H1 (cell line): ENCODE results near the gene NSA2. TPM values are rescaled to one million over a fixed set of nuclear protein-coding genes. Genes with fewer than 3 reads are reported as not detected.

ENCODE experiments used
- CTCF ChIA-PET: fragments of 300-600 bp; sonication (Branson Sonifier 250); formaldehyde crosslinking; loops from one replicate; lab custom pipeline; 2021; ENCODE audit not compliant: partially characterized antibody; lab: Charles Lee
- POLR2A ChIA-PET: fragments of 300-600 bp; sonication (Branson Sonifier 250); formaldehyde crosslinking; loops from one replicate; lab custom pipeline; 2021; ENCODE audit warnings: inconsistent platforms; ENCODE audit not compliant: partially characterized antibody; lab: Charles Lee
- DNase-seq, 2 experiments: peaks; one replicate each; pipeline versions ENCODE4 v3.0.0 to v3.0.0-alpha.2; 2010 to 2022; ENCODE audit warnings: low spot score in 2 of 2, low read depth in 1 of 2, mixed read lengths in 1 of 2
- FAIRE-seq: peaks from 2 replicates; lab custom pipeline; 2011; peaks lifted over from hg19 to GRCh38; lab: Jason Lieb, UNC
- H2AFZ ChIP-seq: 2 replicates; pipeline ENCODE4 v1.8.1; 2012; ENCODE audit warnings: low read length, inconsistent platforms
- H2AK5ac ChIP-seq: 2 replicates; pipeline ENCODE4 v1.6.1; 2013; ENCODE audit warnings: low read depth, low read length
- H2BK120ac ChIP-seq: replicated peaks from 2 replicates; pipeline ENCODE3; 2013; ENCODE audit warnings: low read depth, low read length, inconsistent platforms
- H2BK12ac ChIP-seq: 2 replicates; pipeline ENCODE4 v1.6.1; 2013; ENCODE audit warnings: low read depth, low read length
- H2BK15ac ChIP-seq: 2 replicates; pipeline ENCODE4 v1.6.1; 2013; ENCODE audit warnings: low read length
- H2BK20ac ChIP-seq: 2 replicates; pipeline ENCODE4 v1.6.1; 2013; ENCODE audit warnings: low read length
- H2BK5ac ChIP-seq: 2 replicates; pipeline ENCODE4 v1.6.1; 2013; ENCODE audit warnings: low read depth, low read length
- H3K14ac ChIP-seq: 2 replicates; pipeline ENCODE4 v1.6.1; 2013; ENCODE audit warnings: inconsistent platforms; ENCODE audit not compliant: insufficient read length
- H3K18ac ChIP-seq: 2 replicates; pipeline ENCODE4 v1.6.1; 2013; ENCODE audit warnings: low read length; ENCODE audit errors: extremely low read depth
- H3K23ac ChIP-seq: 2 replicates; pipeline ENCODE4 v1.6.1; 2013; ENCODE audit warnings: inconsistent platforms; ENCODE audit not compliant: insufficient read length
- H3K23me2 ChIP-seq: 2 replicates; pipeline ENCODE4 v1.6.1; 2013; ENCODE audit warnings: low read depth, low read length
- H3K27ac ChIP-seq: 2 replicates; pipeline ENCODE4 v1.6.1; 2011; ENCODE audit warnings: low read depth, low read length, inconsistent platforms
- H3K27me3 ChIP-seq, 4 experiments: replicated peaks in 1 of 4; 1 replicate in 1 of 4; 2 replicates in 3 of 4; pipeline versions ENCODE4 v1.6.1 to v1.8.1; 2011 to 2013; ENCODE audit warnings: low read length in 3 of 4, mild to moderate bottlenecking in 3 of 4, inconsistent platforms in 2 of 4, mixed read lengths in 2 of 4, moderate library complexity in 1 of 4; ENCODE audit not compliant: control insufficient read depth in 3 of 4, insufficient read depth in 3 of 4; ENCODE audit errors: extremely low read depth in 1 of 4
- H3K36me3 ChIP-seq, 4 experiments: 2 replicates each; pipeline versions ENCODE4 v1.6.1 to v1.8.1; 2011 to 2013; ENCODE audit warnings: mild to moderate bottlenecking in 4 of 4, low read length in 3 of 4, moderate library complexity in 2 of 4, control low read depth in 1 of 4, inconsistent platforms in 1 of 4; ENCODE audit not compliant: insufficient read depth in 4 of 4, control insufficient read depth in 2 of 4
- H3K4ac ChIP-seq: replicated peaks from 2 replicates; pipeline ENCODE3; 2013; ENCODE audit warnings: low read length, low read depth, mixed read lengths, inconsistent platforms; ENCODE audit not compliant: insufficient read length
- H3K4me1 ChIP-seq, 4 experiments: replicated peaks in 1 of 4; 1 replicate in 1 of 4; 2 replicates in 3 of 4; pipeline versions ENCODE4 v1.6.1 to v1.8.1; 2011 to 2013; ENCODE audit warnings: low read length in 3 of 4, inconsistent platforms in 2 of 4, mixed read lengths in 1 of 4; ENCODE audit not compliant: insufficient read depth in 4 of 4, control insufficient read depth in 3 of 4
- H3K4me2 ChIP-seq, 2 experiments: 2 replicates each; pipeline versions ENCODE4 v1.6.1 to v1.8.1; 2011 to 2013; ENCODE audit warnings: low read depth in 2 of 2, low read length in 2 of 2, control low read depth in 1 of 2, inconsistent platforms in 1 of 2, mild to moderate bottlenecking in 1 of 2; ENCODE audit not compliant: insufficient read depth in 1 of 2
- H3K4me3 ChIP-seq, 4 experiments: fragments of 200-600, 300-600 bp in 1 of 4; sonication (generic), shearing (Covaris generic), sonication (Bioruptor Twin) in 1 of 4; 2 replicates each; pipeline versions ENCODE4 v1.5.1 to v1.8.1; 2011 to 2016; ENCODE audit warnings: low read length in 4 of 4, low read depth in 3 of 4, control low read depth in 2 of 4, inconsistent platforms in 2 of 4, mild to moderate bottlenecking in 2 of 4, mixed read lengths in 1 of 4, moderate library complexity in 1 of 4; ENCODE audit not compliant: insufficient read depth in 2 of 4; ENCODE audit errors: extremely low read depth in 1 of 4
- H3K56ac ChIP-seq: replicated peaks from 2 replicates; pipeline ENCODE3; 2013; ENCODE audit warnings: low read depth, mild to moderate bottlenecking, mixed read lengths, low read length, inconsistent platforms; ENCODE audit not compliant: insufficient read length
- H3K79me1 ChIP-seq: 2 replicates; pipeline ENCODE4 v1.6.1; 2013; ENCODE audit warnings: low read depth, low read length, control low read depth
- H3K79me2 ChIP-seq, 2 experiments: 2 replicates each; pipeline versions ENCODE4 v1.6.1 to v1.8.1; 2012 to 2013; ENCODE audit warnings: low read length in 2 of 2, mild to moderate bottlenecking in 2 of 2, inconsistent platforms in 1 of 2; ENCODE audit not compliant: insufficient read depth in 2 of 2, control insufficient read depth in 1 of 2
- H3K9ac ChIP-seq, 4 experiments: replicated peaks in 1 of 4; 1 replicate in 1 of 4; 2 replicates in 3 of 4; pipeline versions ENCODE4 v1.6.1 to v1.8.1; 2011 to 2013; ENCODE audit warnings: low read depth in 3 of 4, low read length in 3 of 4, control low read depth in 2 of 4, mild to moderate bottlenecking in 2 of 4, moderate library complexity in 2 of 4, inconsistent platforms in 1 of 4; ENCODE audit errors: extremely low read depth in 1 of 4
- H3K9me3 ChIP-seq, 2 experiments: 2 replicates each; pipeline versions ENCODE4 v1.6.1 to v1.8.1; 2012 to 2013; ENCODE audit warnings: mild to moderate bottlenecking in 2 of 2, moderate library complexity in 2 of 2, control low read depth in 1 of 2, inconsistent platforms in 1 of 2, low read depth in 1 of 2, low read length in 1 of 2, mixed read lengths in 1 of 2; ENCODE audit not compliant: insufficient read depth in 2 of 2
- H4K20me1 ChIP-seq, 2 experiments: replicated peaks in 1 of 2; 2 replicates each; pipeline versions ENCODE3 to v1.8.1; 2011 to 2013; ENCODE audit warnings: inconsistent platforms in 2 of 2, low read length in 2 of 2, mild to moderate bottlenecking in 1 of 2; ENCODE audit not compliant: insufficient read depth in 2 of 2, control insufficient read depth in 1 of 2
- H4K5ac ChIP-seq: 2 replicates; pipeline ENCODE4 v1.6.1; 2013; ENCODE audit warnings: low read length, low read depth, mixed read lengths, inconsistent platforms; ENCODE audit not compliant: insufficient read length
- H4K8ac ChIP-seq: 2 replicates; pipeline ENCODE4 v1.8.0; 2013; ENCODE audit warnings: mild to moderate bottlenecking, moderate library complexity, low read length, inconsistent platforms; ENCODE audit not compliant: insufficient read depth; ENCODE audit errors: extremely low read depth
- H4K91ac ChIP-seq: replicated peaks from 2 replicates; pipeline ENCODE3; 2013; ENCODE audit warnings: low read length, mixed read lengths, inconsistent platforms; ENCODE audit not compliant: insufficient read length
- ASH2L ChIP-seq: fragments of 200-600, 300-600 bp; sonication (generic); IDR thresholded peaks from one replicate; pipeline ENCODE4 v1.7.1; 2017; ENCODE audit warnings: low read length
- ATF2 ChIP-seq: IDR thresholded peaks from 2 replicates; pipeline ENCODE4 v1.6.1; 2012; ENCODE audit warnings: low read length, inconsistent platforms
- HDAC6 ChIP-seq: IDR thresholded peaks from one replicate; pipeline ENCODE4 v1.7.1; 2012; ENCODE audit warnings: low read depth, mild to moderate bottlenecking, inconsistent platforms, low read length, moderate library complexity
- RAD21 ChIP-seq, 2 experiments: IDR thresholded peaks in 1 of 2; conservative IDR thresholded peaks in 1 of 2; 2 replicates each; pipeline ENCODE4 v1.6.1; 2011; ENCODE audit warnings: low read depth in 2 of 2, low read length in 2 of 2, improper control_type of control experiment in 1 of 2, inconsistent platforms in 1 of 2, mild to moderate bottlenecking in 1 of 2, moderate library complexity in 1 of 2
- RNF2 ChIP-seq: fragments of 200-900, 300-1000 bp; sonication (generic); IDR thresholded peaks from 2 replicates; pipeline ENCODE4 v1.7.1; 2016; ENCODE audit warnings: borderline replicate concordance, low read depth, mild to moderate bottlenecking, antibody characterized with exemption, low read length; ENCODE audit not compliant: poor library complexity, severe bottlenecking; ENCODE audit errors: missing control alignments
- SIN3A ChIP-seq, 2 experiments: IDR thresholded peaks in 1 of 2; conservative IDR thresholded peaks in 1 of 2; 2 replicates each; pipeline ENCODE4 v1.6.1; 2011 to 2012; ENCODE audit warnings: low read length in 2 of 2, improper control_type of control experiment in 1 of 2, low read depth in 1 of 2, mild to moderate bottlenecking in 1 of 2
- SP1 ChIP-seq: IDR thresholded peaks from 2 replicates; pipeline ENCODE4 v1.6.1; 2011; ENCODE audit warnings: low read depth, low read length
- SP2 ChIP-seq: IDR thresholded peaks from 2 replicates; pipeline ENCODE4 v1.6.1; 2012; ENCODE audit warnings: mild to moderate bottlenecking, low read length, inconsistent platforms
- SP4 ChIP-seq: IDR thresholded peaks from 2 replicates; pipeline ENCODE4 v1.6.1; 2012; ENCODE audit warnings: low read length, inconsistent platforms
- TAF7 ChIP-seq: optimal IDR thresholded peaks from 2 replicates; pipeline ENCODE3; 2011; ENCODE audit warnings: low read depth, mild to moderate bottlenecking, inconsistent platforms, low read length, moderate library complexity, borderline replicate concordance
- TBP ChIP-seq: IDR thresholded peaks from 2 replicates; pipeline ENCODE4 v1.6.1; 2011; ENCODE audit warnings: low read depth, low read length, improper control_type of control experiment
- ZNF274 ChIP-seq: IDR thresholded peaks from 2 replicates; pipeline ENCODE4 v1.7.0; 2012; ENCODE audit warnings: low read length, borderline replicate concordance; ENCODE audit errors: extremely low read depth
- WGBS, 2 experiments: shearing (Covaris generic) in 1 of 2; methylation state at CpG; one replicate each; pipeline versions ENCODE4 v1.1.6 to v1.1.7; 2013 to 2015; ENCODE audit warnings: low lambda C conversion rate in 2 of 2, mixed read lengths in 2 of 2, inconsistent platforms in 1 of 2, low coverage in 1 of 2, missing lambda C conversion rate in 1 of 2; ENCODE audit not compliant: insufficient replicate concordance in 2 of 2, insufficient coverage in 1 of 2, insufficient read length in 1 of 2; ENCODE audit errors: extremely low coverage in 1 of 2, missing lambda C conversion rate in 1 of 2; 5-methylcytosine and 5-hydroxymethylcytosine counted together
- polyA plus RNA-seq, 7 experiments: library from polyadenylated mRNA; depleted of rRNA in 3 of 7; stranded (reverse) in 5 of 7; unstranded in 2 of 7; fragments of >200 nt in 5 of 7; fragments of 200-250 nt in 2 of 7; gene quantifications; 1 replicate in 5 of 7; 2 replicates in 1 of 7; 4 replicates in 1 of 7; pipeline versions ENCODE4 v1.2.1 to v1.2.3, GENCODE V29; 2011 to 2013; ENCODE audit warnings: missing spikeins in 2 of 7, mixed read lengths in 2 of 7
- total RNA-seq: library from RNA; stranded (reverse); fragmentation: NEBNext Ultra II Directional; extraction: Animal tissue kit (Norgen Biotek cat#: 25700); gene quantifications from 2 replicates; pipeline ENCODE4 v1.2.1, GENCODE V29; 2021

NSA2 gene
- total and polyA plus RNA-seq, 2 of the 8 experiments (the other 6 are each of a cell fraction or from before 2014, with no cell fraction given): 17.0 to 68.7 TPM

GRCh38 chr5:74738406-74738805 is 28.6 kb upstream of the NSA2 start:
- no peak overlapping the region for H2BK15ac ChIP-seq
- H3K36me3 ChIP-seq: peaks cover 2 to 35% (median 13%) of the 10 kb centered on the region in 4 experiments; a peak in 5 of 8 replicates
- H4K91ac ChIP-seq: no peak overlapping the region
- H3K4me2 ChIP-seq: no peak overlapping the region
- no peak overlapping the region for H2BK120ac ChIP-seq
- peaks cover 0 to 1% (median 0%) of the 10 kb centered on the region in 4 experiments; a peak in 1 of 7 replicates for H3K27me3 ChIP-seq
- no peak overlapping the region for H2AFZ ChIP-seq
- H3K4ac ChIP-seq: no peak overlapping the region
- ChIA-PET POLR2A (no interaction called here), CTCF (interaction anchor here (1.1 to 2.0 kb wide), 4 partner anchors 12 to 181 kb away, joined by 3 to 6 read pairs (median 3); no protein-coding TSS in a partner anchor)
- no peak overlapping the region for H2AK5ac ChIP-seq
- no peak overlapping the region for H3K27ac ChIP-seq
- H3K14ac ChIP-seq: no peak overlapping the region
- H4K5ac ChIP-seq: no peak overlapping the region
- no peak overlapping the region for H2BK20ac ChIP-seq
- FAIRE-seq (no peak), DNase-seq (no peak)
- no peak overlapping the region for H4K8ac ChIP-seq
- no peaks in the 10 kb centered on the region for H3K79me2 ChIP-seq
- no peak overlapping the region for H3K9ac ChIP-seq
- no peaks in the 10 kb centered on the region for H4K20me1 ChIP-seq
- H3K4me3 ChIP-seq: no peak overlapping the region
- H2BK12ac ChIP-seq: no peak overlapping the region
- no peak overlapping the region for H3K18ac ChIP-seq
- no peaks in the 10 kb centered on the region for H3K79me1 ChIP-seq
- no peaks in the 10 kb centered on the region for H3K4me1 ChIP-seq
- no peak overlapping the region for H3K23ac ChIP-seq
- no peak overlapping the region for H3K56ac ChIP-seq
- WGBS, 2 experiments: 90% methylated on average over 4 of the region's 4 CpGs; no CpG with 5 or more reads in 1 of the 2 experiments
- H3K23me2 ChIP-seq: no peaks in the 10 kb centered on the region
- H3K9me3 ChIP-seq: no peaks in the 10 kb centered on the region
- H2BK5ac ChIP-seq: no peak overlapping the region
- TF ChIP-seq RAD21 (IDR thresholded peaks at IDR 0.05 in 1 of 2, conservative IDR thresholded peaks at IDR 0.05 in 1 of 2; ENCODE audit: low read depth in 2 of 2, low read length in 2 of 2) (no peak), SP1 (no peak), TBP (no peak), ZNF274 (no peak), ASH2L (no peak), SIN3A (conservative IDR thresholded peaks at IDR 0.05 in 1 of 2, IDR thresholded peaks at IDR 0.05 in 1 of 2; ENCODE audit: low read depth in 1 of 2, low read length in 2 of 2) (no peak), HDAC6 (no peak), ATF2 (no peak), RNF2 (no peak), TAF7 (no peak), SP2 (no peak), SP4 (no peak)
